ENCODE data around the gene PTPRD.

Gene PTPRD

GRCh38 chr9:10048994-10049393 lies 563.8 kb downstream of the PTPRD start:
- TF ChIP-seq CTCF (IDR thresholded peaks at IDR 0.05; ENCODE audit: insufficient read depth, low read depth, low read length, missing control alignments): no peak
- no peak overlapping the region for H3K4me3 ChIP-seq (ENCODE audit: low read length)
- no peak for DNase-seq (ENCODE audit: low read depth)

GRCh38 chr9:10045598-10045997 lies 567.2 kb downstream of the PTPRD start:
- peak; percentile 63 for DNase-seq (ENCODE audit: low read depth)
- peak; percentile 68 for TF ChIP-seq CTCF (IDR thresholded peaks at IDR 0.05; ENCODE audit: insufficient read depth, low read depth, low read length, missing control alignments)
- H3K4me3 ChIP-seq (ENCODE audit: low read length): no peak overlapping the region

GRCh38 chr9:10041726-10042229 lies 571.0 kb downstream of the PTPRD start:
- H3K4me3 ChIP-seq (ENCODE audit: low read length): no peak overlapping the region
- no peak for DNase-seq (ENCODE audit: low read depth)
- no peak for TF ChIP-seq CTCF (IDR thresholded peaks at IDR 0.05; ENCODE audit: insufficient read depth, low read depth, low read length, missing control alignments)

- TF ChIP-seq CTCF (IDR thresholded peaks at IDR 0.05; ENCODE audit: insufficient read depth, low read depth, low read length, missing control alignments): no peak
- H3K4me3 ChIP-seq (ENCODE audit: low read length): no peak overlapping the region
- DNase-seq (ENCODE audit: low read depth): no peak
These were observed 576.7 kb downstream of the PTPRD start for GRCh38 chr9:10036095-10036494.

- no peak overlapping the region for H3K4me3 ChIP-seq (ENCODE audit: low read length)
- TF ChIP-seq CTCF (IDR thresholded peaks at IDR 0.05; ENCODE audit: insufficient read depth, low read depth, low read length, missing control alignments): no peak
- DNase-seq (ENCODE audit: low read depth): peak; percentile 42
These were observed 580.6 kb downstream of the PTPRD start for GRCh38 chr9:10032166-10032565.

GRCh38 chr9:10026443-10026984 lies 586.3 kb downstream of the PTPRD start:
- TF ChIP-seq CTCF (IDR thresholded peaks at IDR 0.05; ENCODE audit: insufficient read depth, low read depth, low read length, missing control alignments): no peak
- DNase-seq (ENCODE audit: low read depth): no peak
- no peak overlapping the region for H3K4me3 ChIP-seq (ENCODE audit: low read length)

GRCh38 chr9:10015755-10016154 lies 597.0 kb downstream of the PTPRD start:
- H3K4me3 ChIP-seq (ENCODE audit: low read length): no peak overlapping the region
- no peak for DNase-seq (ENCODE audit: low read depth)
- TF ChIP-seq CTCF (IDR thresholded peaks at IDR 0.05; ENCODE audit: insufficient read depth, low read depth, low read length, missing control alignments): no peak

Data from epithelial cell of esophagus (primary cell).